GM12878 (cell line): ENCODE data around the gene VGF. TPM values are rescaled to one million over a fixed set of nuclear protein-coding genes. Genes with fewer than 3 reads are reported as not detected.
A peak's percentile ranks its signal among the peaks of the same experiment; 100 is the strongest.

ENCODE experiments used
- EED ChIP-seq: sonication (generic); IDR thresholded peaks from 2 replicates; pipeline ENCODE4 v1.6.1; 2016; ENCODE audit warnings: antibody characterized with exemption, low read depth
- HDGF ChIP-seq: fragments of 450-650 bp; IDR thresholded peaks from 2 replicates; pipeline ENCODE4 v1.6.1; 2016; ENCODE audit warnings: antibody characterized with exemption
- NR2C1 ChIP-seq: fragments of 450-650 bp; IDR thresholded peaks from 2 replicates; pipeline ENCODE4 v1.6.1; 2017; ENCODE audit warnings: antibody characterized with exemption, mild to moderate bottlenecking, moderate library complexity
- PKNOX1 ChIP-seq: fragments of 450-650 bp; IDR thresholded peaks from 2 replicates; pipeline ENCODE4 v1.6.1; 2016; ENCODE audit warnings: mild to moderate bottlenecking
- POLR2A ChIP-seq: IDR thresholded peaks from 2 replicates; pipeline ENCODE4 v1.6.1; 2011; ENCODE audit warnings: low read depth, mild to moderate bottlenecking, low read length
- POLR2AphosphoS5 ChIP-seq: IDR thresholded peaks from 2 replicates; pipeline ENCODE4 v1.6.1; 2011; ENCODE audit warnings: mild to moderate bottlenecking, low read length, inconsistent platforms
- RUNX3 ChIP-seq: IDR thresholded peaks from 2 replicates; pipeline ENCODE4 v1.6.1; 2012; ENCODE audit warnings: low read length, inconsistent platforms
- SPI1 ChIP-seq: IDR thresholded peaks from 2 replicates; pipeline ENCODE4 v1.6.1; 2011; ENCODE audit warnings: low read depth, mild to moderate bottlenecking, low read length, moderate library complexity, borderline replicate concordance; ENCODE audit not compliant: insufficient read depth
- SUZ12 ChIP-seq: fragments of 200-600 bp; sonication (generic); IDR thresholded peaks from one replicate; pipeline ENCODE4 v1.6.1; 2018; ENCODE audit warnings: antibody characterized with exemption, mild to moderate bottlenecking; ENCODE audit not compliant: unreplicated experiment
- TAF1 ChIP-seq: IDR thresholded peaks from 2 replicates; pipeline ENCODE4 v1.6.1; 2011; ENCODE audit warnings: mild to moderate bottlenecking, low read depth, low read length, borderline replicate concordance
- ZNF592 ChIP-seq: fragments of 450-650 bp; IDR thresholded peaks from 2 replicates; pipeline ENCODE4 v1.6.1; 2017; ENCODE audit warnings: mild to moderate bottlenecking, moderate library complexity
- polyA plus RNA-seq, 11 experiments: library from polyadenylated mRNA; depleted of rRNA in 4 of 11; unstranded in 6 of 11; stranded (reverse) in 5 of 11; fragments of >200 nt; fragmentation: Nextera tagmentation in 4 of 11; fragmentation: Illumina TruSeq in 1 of 11; extraction: Ambion mirVana in 4 of 11; extraction: Trizol in 1 of 11; gene quantifications; 1 replicate in 1 of 11; 2 replicates in 10 of 11; pipeline versions ENCODE4 v1.2.1 to v1.2.3, GENCODE V29; 2011 to 2016; ENCODE audit warnings: inconsistent platforms in 2 of 11, missing spikeins in 2 of 11, low read depth in 1 of 11
- total RNA-seq, 4 experiments: library from RNA; depleted of rRNA in 3 of 4; stranded (reverse); fragments of >200 nt in 3 of 4; fragmentation: Illumina TruSeq in 1 of 4; extraction: Trizol in 1 of 4; gene quantifications; 2 replicates each; pipeline versions ENCODE4 v1.2.1 to v1.2.3, GENCODE V29; 2013 to 2021

Gene VGF
- total and polyA plus RNA-seq, 10 of the 15 experiments (the other 5 are each of a cell fraction or from before 2014, with no cell fraction given) = 0.09 to 0.25 (median 0.17) TPM; not detected in 6

GRCh38 chr7:101121991-101122932 is 43.1 kb downstream of the VGF start (continued):
- peak; percentile 66; the same call in 1 of the 2 replicates for TF ChIP-seq TAF1
- peak; percentile 98 for TF ChIP-seq HDGF
- no peak for TF ChIP-seq RUNX3
- TF ChIP-seq SPI1 = peak; percentile 33; the same call in 1 of the 2 replicates
- no peak for TF ChIP-seq PKNOX1
- 0 out of 2 replicates have a peak, but pooled peaks have one; percentile 29 for TF ChIP-seq ZNF592
- TF ChIP-seq NR2C1 = peak; percentile 4; the same call in 1 of the 2 replicates
- TF ChIP-seq SUZ12 = no peak
- peak; percentile 59; the same call in 1 of the 2 replicates for TF ChIP-seq EED
- TF ChIP-seq POLR2AphosphoS5 = 0 out of 2 replicates have a peak, but pooled peaks have one; percentile 33
- peak; percentile 21; the same call in 1 of the 2 replicates for TF ChIP-seq POLR2A
